HCT116 (cell line): ENCODE results near the gene TPRKB. TPM values are rescaled to one million over a fixed set of nuclear protein-coding genes. Genes with fewer than 3 reads are reported as not detected.

ENCODE experiments used
- ATAC-seq: fragments of 200-7000 bp; cut with Tn5 transposase; 2 replicates; pipeline ENCODE4 v1.9.1; 2020; ENCODE audit warnings: mild to moderate bottlenecking, moderate library complexity
- BruUV-seq: library from RNA; stranded (reverse); fragments of 400-500 nt; replicated peaks from 2 replicates; lab custom pipeline; 2021; lab: Mats Ljungman, UMichigan
- CTCF ChIA-PET: fragments of 300-600 bp; sonication (Branson Sonifier 250); formaldehyde crosslinking; loops from one replicate; lab custom pipeline; 2021; ENCODE audit warnings: antibody characterized with exemption; lab: Charles Lee
- POLR2A ChIA-PET: fragments of 300-600, 350-600 bp; sonication (Branson Sonifier 250); formaldehyde crosslinking; loops from one replicate; lab custom pipeline; 2021; ENCODE audit warnings: antibody characterized with exemption; lab: Charles Lee
- RAD21 ChIA-PET, 2 experiments: fragments of 300-600 bp; sonication (Branson Sonifier 250); formaldehyde crosslinking; loops; one replicate each; lab custom pipeline; 2023; ENCODE audit warnings: low total read pairs in 2 of 2; ENCODE audit not compliant: uncharacterized antibody in 2 of 2, unreplicated experiment in 2 of 2, low non-redundant PET in 1 of 2; lab: Charles Lee
- DNase-seq: peaks from one replicate; pipeline ENCODE4 v3.0.0-alpha.2; 2010; ENCODE audit warnings: low read depth, low spot score
- H2AFZ ChIP-seq: fragments of 200-600 bp; shearing (Covaris generic), sonication (generic); 2 replicates; pipeline ENCODE4 v1.6.1; 2017; ENCODE audit warnings: low read depth, mixed run types, mixed read lengths, antibody characterized with exemption, low read length; ENCODE audit not compliant: poor library complexity, severe bottlenecking
- H3K27ac ChIP-seq: 2 replicates; pipeline ENCODE4 v1.5.1; 2012; ENCODE audit warnings: low read depth, low read length
- H3K27me3 ChIP-seq: fragments of 200-600 bp; sonication (generic); 2 replicates; pipeline ENCODE4 v1.6.1; 2016; ENCODE audit warnings: mixed run types, low read length, mixed read lengths; ENCODE audit not compliant: insufficient read depth
- H3K36me3 ChIP-seq, 2 experiments: fragments of 200-500 bp in 1 of 2; fragments of 200-600 bp in 1 of 2; sonication (Bioruptor generic) in 1 of 2; sonication (generic) in 1 of 2; 2 replicates each; pipeline versions ENCODE4 v1.5.1 to v1.6.1; 2014 to 2016; ENCODE audit warnings: low read length in 2 of 2, inconsistent platforms in 1 of 2, mixed read lengths in 1 of 2, mixed run types in 1 of 2; ENCODE audit not compliant: insufficient read depth in 2 of 2, control insufficient read depth in 1 of 2
- H3K4me1 ChIP-seq, 2 experiments: fragments of 200-600 bp in 1 of 2; sonication (generic) in 1 of 2; 2 replicates each; pipeline versions ENCODE4 v1.5.1 to v1.6.1; 2012 to 2017; ENCODE audit warnings: low read length in 2 of 2, inconsistent platforms in 1 of 2, mild to moderate bottlenecking in 1 of 2, mixed read lengths in 1 of 2, mixed run types in 1 of 2, moderate library complexity in 1 of 2; ENCODE audit not compliant: insufficient read depth in 2 of 2, control insufficient read depth in 1 of 2
- H3K4me2 ChIP-seq: fragments of 200-600 bp; sonication (generic); 2 replicates; pipeline ENCODE4 v1.6.1; 2017; ENCODE audit warnings: mixed run types, low read length, mixed read lengths
- H3K4me3 ChIP-seq, 2 experiments: fragments of 200-600 bp in 1 of 2; sonication (generic) in 1 of 2; replicated peaks in 1 of 2; 2 replicates each; pipeline ENCODE4 v1.5.1; 2011 to 2016; ENCODE audit warnings: low read length in 2 of 2, control low read depth in 1 of 2, low read depth in 1 of 2, mild to moderate bottlenecking in 1 of 2, mixed read lengths in 1 of 2, mixed run types in 1 of 2
- H3K79me2 ChIP-seq: fragments of 200-600 bp; sonication (generic); 2 replicates; pipeline ENCODE4 v1.6.1; 2017; ENCODE audit warnings: mild to moderate bottlenecking, mixed run types, low read length, moderate library complexity, mixed read lengths; ENCODE audit not compliant: insufficient read depth
- H3K9ac ChIP-seq: fragments of 200-600 bp; sonication (generic); 2 replicates; pipeline ENCODE4 v1.6.1; 2016; ENCODE audit warnings: low read length, mixed read lengths
- H3K9me2 ChIP-seq: fragments of 200-600 bp; sonication (generic), shearing (Covaris generic); 2 replicates; pipeline ENCODE4 v1.6.1; 2017; ENCODE audit warnings: mixed run types, mild to moderate bottlenecking, moderate library complexity; ENCODE audit not compliant: insufficient read depth
- H3K9me3 ChIP-seq, 2 experiments: fragments of 200-500 bp in 1 of 2; fragments of 200-600 bp in 1 of 2; sonication (Bioruptor generic) in 1 of 2; sonication (generic) in 1 of 2; 2 replicates each; pipeline ENCODE4 v1.6.1; 2014 to 2017; ENCODE audit warnings: low read length in 2 of 2, mixed read lengths in 2 of 2, inconsistent platforms in 1 of 2, low read depth in 1 of 2, mild to moderate bottlenecking in 1 of 2, mixed run types in 1 of 2, moderate library complexity in 1 of 2; ENCODE audit not compliant: control insufficient read depth in 1 of 2, insufficient read depth in 1 of 2
- H4K20me1 ChIP-seq: fragments of 200-600 bp; sonication (generic), shearing (Covaris generic); 2 replicates; pipeline ENCODE4 v1.6.1; 2017; ENCODE audit warnings: mixed run types, mild to moderate bottlenecking, moderate library complexity; ENCODE audit not compliant: insufficient read depth
- ELF1 ChIP-seq: IDR thresholded peaks from 2 replicates; pipeline ENCODE4 v1.6.1; 2012; ENCODE audit warnings: low read depth, borderline replicate concordance
- JUND ChIP-seq: IDR thresholded peaks from 2 replicates; pipeline ENCODE4 v1.6.1; 2012
- MAX ChIP-seq: IDR thresholded peaks from 2 replicates; pipeline ENCODE4 v1.6.1; 2012
- REST ChIP-seq: IDR thresholded peaks from 2 replicates; pipeline ENCODE4 v1.6.1; 2012; ENCODE audit warnings: low read depth
- SP1 ChIP-seq: IDR thresholded peaks from 2 replicates; pipeline ENCODE4 v1.6.1; 2012; ENCODE audit warnings: low read depth
- TCF7L2 ChIP-seq: IDR thresholded peaks from 2 replicates; pipeline ENCODE4 v1.7.0; 2011; ENCODE audit warnings: borderline replicate concordance, inconsistent platforms; ENCODE audit not compliant: insufficient read depth, insufficient read length; ENCODE audit errors: extremely low read depth
- YY1 ChIP-seq: IDR thresholded peaks from 2 replicates; pipeline ENCODE4 v1.6.1; 2011; ENCODE audit warnings: low read length, low read depth, moderate library complexity, mild to moderate bottlenecking; ENCODE audit not compliant: insufficient replicate concordance; ENCODE audit errors: extremely low read depth
- ZBTB33 ChIP-seq: IDR thresholded peaks from 2 replicates; pipeline ENCODE4 v1.6.1; 2011; ENCODE audit warnings: mild to moderate bottlenecking, low read length, moderate library complexity; ENCODE audit not compliant: insufficient replicate concordance; ENCODE audit errors: extremely low read depth
- ZNF274 ChIP-seq: fragments of 200-500 bp; sonication (Bioruptor generic); IDR thresholded peaks from 2 replicates; pipeline ENCODE4 v1.6.1; 2014; ENCODE audit warnings: mild to moderate bottlenecking, low read depth, low read length, inconsistent platforms
- intact Hi-C: fragments of 100-400 bp; cut with micrococcal nuclease; formaldehyde crosslinking; loops from 2 replicates; pipeline ENCODE4 v1.10.0; 2022
- total RNA-seq: library from RNA; stranded (reverse); gene quantifications from one replicate; pipeline ENCODE4 v1.2.1, GENCODE V29; 2021; ENCODE audit not compliant: unreplicated experiment

The TPRKB gene
- total RNA-seq, 1 experiment from 2014 or later: 42.5 TPM

GRCh38 chr2:73740767-73741166, 3.6 kb upstream of the TPRKB start:
- Histone ChIP-seq H3K27ac (no peak overlapping the region), H2AFZ (no peak overlapping the region), H3K36me3 (no peaks in the 10 kb centered on the region), H3K79me2 (peaks cover 13% of the 10 kb centered on the region), H4K20me1 (no peaks in the 10 kb centered on the region), H3K4me3 (no peak overlapping the region), H3K9ac (no peak overlapping the region), H3K4me1 (peaks cover 6 to 14% of the 10 kb centered on the region in 2 experiments; a peak in 3 of 4 replicates), H3K4me2 (no peak overlapping the region), H3K27me3 (no peaks in the 10 kb centered on the region), H3K9me2 (no peaks in the 10 kb centered on the region), H3K9me3 (no peaks in the 10 kb centered on the region)
- no TSS peak for BruUV-seq
- ChIA-PET CTCF (no interaction called here), RAD21 (no interaction called here), POLR2A (no interaction called here)
- TF ChIP-seq YY1 (no peak), SP1 (no peak), ZNF274 (no peak), ELF1 (no peak), ZBTB33 (no peak), TCF7L2 (no peak), REST (no peak), JUND (no peak), MAX (no peak)
- DNase-seq (no peak), ATAC-seq (no peak)
- intact Hi-C loops: no loop called here
